Panc1 (cell line): ENCODE results near the gene GALNT18. TPM values are rescaled to one million over a fixed set of nuclear protein-coding genes. Genes with fewer than 3 reads are reported as not detected.

Source experiments
- ATAC-seq: fragments of 200-7000 bp; cut with Tn5 transposase; 2 replicates; pipeline ENCODE4 v1.9.1; 2020; ENCODE audit warnings: mild to moderate bottlenecking, moderate library complexity
- BruUV-seq: library from RNA; stranded (reverse); fragments of 400-500 nt; replicated peaks from 2 replicates; lab custom pipeline; 2021; lab: Mats Ljungman, UMichigan
- CTCF ChIA-PET: fragments of 300-600 bp; sonication (Branson Sonifier 250); formaldehyde crosslinking; loops from one replicate; lab custom pipeline; 2022; ENCODE audit warnings: antibody characterized with exemption; lab: Charles Lee
- POLR2A ChIA-PET: fragments of 300-600 bp; sonication (Branson Sonifier 250); formaldehyde crosslinking; loops from one replicate; lab custom pipeline; 2022; ENCODE audit warnings: antibody characterized with exemption; lab: Charles Lee
- DNase-seq: peaks from one replicate; pipeline ENCODE4 v3.0.0-alpha.2; 2010; ENCODE audit warnings: low read depth, low spot score
- H3K27ac ChIP-seq: 2 replicates; pipeline ENCODE4 v1.5.1; 2011; ENCODE audit warnings: mild to moderate bottlenecking, low read length, inconsistent platforms
- H3K27me3 ChIP-seq: fragments of 200-500 bp; sonication (Bioruptor generic); 2 replicates; pipeline ENCODE4 v1.6.0; 2014; ENCODE audit warnings: low read length, inconsistent platforms; ENCODE audit not compliant: control insufficient read depth, insufficient read depth
- H3K36me3 ChIP-seq: fragments of 200-500 bp; sonication (Bioruptor generic); 2 replicates; pipeline ENCODE4 v1.5.1; 2014; ENCODE audit warnings: inconsistent platforms, mild to moderate bottlenecking, low read length, moderate library complexity; ENCODE audit not compliant: control insufficient read depth, insufficient read depth
- H3K4me1 ChIP-seq: 2 replicates; pipeline ENCODE4 v1.5.1; 2011; ENCODE audit warnings: inconsistent platforms, mild to moderate bottlenecking, low read length, moderate library complexity; ENCODE audit not compliant: control insufficient read depth, insufficient read depth
- H3K4me3 ChIP-seq, 2 experiments: 2 replicates each; pipeline ENCODE4 v1.5.1; 2011 to 2012; ENCODE audit warnings: low read depth in 2 of 2, low read length in 2 of 2, mild to moderate bottlenecking in 2 of 2, inconsistent platforms in 1 of 2, moderate library complexity in 1 of 2
- H3K9me3 ChIP-seq: fragments of 200-500 bp; sonication (Bioruptor generic); 2 replicates; pipeline ENCODE4 v1.5.1; 2014; ENCODE audit warnings: low read depth, mild to moderate bottlenecking, inconsistent platforms, low read length, moderate library complexity; ENCODE audit not compliant: control insufficient read depth, insufficient read depth
- POLR2AphosphoS5 ChIP-seq: IDR thresholded peaks from 2 replicates; pipeline ENCODE4 v1.6.1; 2012; ENCODE audit warnings: mild to moderate bottlenecking, low read depth, low read length, moderate library complexity
- SIN3A ChIP-seq: IDR thresholded peaks from 2 replicates; pipeline ENCODE4 v1.6.1; 2012; ENCODE audit warnings: low read depth, mild to moderate bottlenecking, low read length, moderate library complexity, borderline replicate concordance; ENCODE audit not compliant: insufficient read depth
- TCF7L2 ChIP-seq: IDR thresholded peaks from 2 replicates; pipeline ENCODE4 v1.6.1; 2011; ENCODE audit warnings: mild to moderate bottlenecking, low read depth, low read length, inconsistent platforms
- in situ Hi-C: cut with HindIII; loops from 2 replicates; pipeline ENCODE4 v1.10.0; 2016; ENCODE audit warnings: low sequenced_read_pairs, low pct_unique_long_range_greater_than_20kb
- intact Hi-C: fragments of 100-400 bp; cut with micrococcal nuclease; formaldehyde crosslinking; loops from one replicate; pipeline ENCODE4 v1.10.0; 2022; ENCODE audit not compliant: unreplicated experiment
- total RNA-seq: library from RNA; stranded (reverse); gene quantifications from one replicate; pipeline ENCODE4 v1.2.1, GENCODE V29; 2021; ENCODE audit not compliant: unreplicated experiment
- TF ChIP-seq, protein P1 (sequence below), 2 experiments: IDR thresholded peaks; 2 replicates each; pipeline ENCODE4 v1.6.1; 2011 to 2012; ENCODE audit warnings: low read depth in 2 of 2, control low read depth in 1 of 2, low read length in 1 of 2, mild to moderate bottlenecking in 1 of 2, moderate library complexity in 1 of 2; ENCODE audit not compliant: insufficient read depth in 1 of 2
- TF ChIP-seq, protein P2 (sequence below): fragments of 450-650 bp; IDR thresholded peaks from 2 replicates; pipeline ENCODE4 v1.5.1; 2017; ENCODE audit warnings: mild to moderate bottlenecking

Gene GALNT18
- total RNA-seq, 1 experiment from 2014 or later, result 8.6 TPM

DNA sequence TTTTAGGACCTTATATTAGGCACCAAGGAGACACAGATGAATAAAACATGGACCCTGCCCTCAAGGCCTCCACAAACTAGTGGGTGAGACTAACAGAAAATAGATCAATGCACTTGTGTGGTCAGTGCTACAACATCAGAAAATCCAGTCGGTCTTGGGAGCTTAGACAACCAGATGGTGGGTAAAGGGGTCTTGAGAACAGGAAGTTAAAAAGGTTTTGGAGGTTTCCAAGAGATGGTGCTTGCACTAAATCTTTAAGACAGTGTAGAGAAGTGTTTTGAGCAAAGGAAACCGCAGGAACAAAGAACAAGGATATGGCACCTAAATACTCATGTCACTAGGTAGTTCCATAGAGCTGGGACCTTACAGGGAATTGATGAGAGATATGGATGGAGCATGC, 56.2 kb downstream of the GALNT18 start:
- POLR2A ChIA-PET, result no interaction called here
- ATAC-seq, result no peak
- Histone ChIP-seq H3K4me1 (no peaks in the 10 kb centered on the region), H3K9me3 (no peaks in the 10 kb centered on the region), H3K27ac (no peak overlapping the region), H3K4me3 (no peak overlapping the region), H3K36me3 (no peaks in the 10 kb centered on the region), H3K27me3 (no peaks in the 10 kb centered on the region)
- intact Hi-C loops (no loop called here), in situ Hi-C loops (no loop called here)
- no TSS peak for BruUV-seq
- no peak for DNase-seq
- TF ChIP-seq, protein P1, sequence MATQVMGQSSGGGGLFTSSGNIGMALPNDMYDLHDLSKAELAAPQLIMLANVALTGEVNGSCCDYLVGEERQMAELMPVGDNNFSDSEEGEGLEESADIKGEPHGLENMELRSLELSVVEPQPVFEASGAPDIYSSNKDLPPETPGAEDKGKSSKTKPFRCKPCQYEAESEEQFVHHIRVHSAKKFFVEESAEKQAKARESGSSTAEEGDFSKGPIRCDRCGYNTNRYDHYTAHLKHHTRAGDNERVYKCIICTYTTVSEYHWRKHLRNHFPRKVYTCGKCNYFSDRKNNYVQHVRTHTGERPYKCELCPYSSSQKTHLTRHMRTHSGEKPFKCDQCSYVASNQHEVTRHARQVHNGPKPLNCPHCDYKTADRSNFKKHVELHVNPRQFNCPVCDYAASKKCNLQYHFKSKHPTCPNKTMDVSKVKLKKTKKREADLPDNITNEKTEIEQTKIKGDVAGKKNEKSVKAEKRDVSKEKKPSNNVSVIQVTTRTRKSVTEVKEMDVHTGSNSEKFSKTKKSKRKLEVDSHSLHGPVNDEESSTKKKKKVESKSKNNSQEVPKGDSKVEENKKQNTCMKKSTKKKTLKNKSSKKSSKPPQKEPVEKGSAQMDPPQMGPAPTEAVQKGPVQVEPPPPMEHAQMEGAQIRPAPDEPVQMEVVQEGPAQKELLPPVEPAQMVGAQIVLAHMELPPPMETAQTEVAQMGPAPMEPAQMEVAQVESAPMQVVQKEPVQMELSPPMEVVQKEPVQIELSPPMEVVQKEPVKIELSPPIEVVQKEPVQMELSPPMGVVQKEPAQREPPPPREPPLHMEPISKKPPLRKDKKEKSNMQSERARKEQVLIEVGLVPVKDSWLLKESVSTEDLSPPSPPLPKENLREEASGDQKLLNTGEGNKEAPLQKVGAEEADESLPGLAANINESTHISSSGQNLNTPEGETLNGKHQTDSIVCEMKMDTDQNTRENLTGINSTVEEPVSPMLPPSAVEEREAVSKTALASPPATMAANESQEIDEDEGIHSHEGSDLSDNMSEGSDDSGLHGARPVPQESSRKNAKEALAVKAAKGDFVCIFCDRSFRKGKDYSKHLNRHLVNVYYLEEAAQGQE (IDR thresholded peaks at IDR 0.05; ENCODE audit: insufficient read depth in 1 of 2, low read depth in 2 of 2, low read length in 1 of 2), result no peak
- TF ChIP-seq, protein P2, sequence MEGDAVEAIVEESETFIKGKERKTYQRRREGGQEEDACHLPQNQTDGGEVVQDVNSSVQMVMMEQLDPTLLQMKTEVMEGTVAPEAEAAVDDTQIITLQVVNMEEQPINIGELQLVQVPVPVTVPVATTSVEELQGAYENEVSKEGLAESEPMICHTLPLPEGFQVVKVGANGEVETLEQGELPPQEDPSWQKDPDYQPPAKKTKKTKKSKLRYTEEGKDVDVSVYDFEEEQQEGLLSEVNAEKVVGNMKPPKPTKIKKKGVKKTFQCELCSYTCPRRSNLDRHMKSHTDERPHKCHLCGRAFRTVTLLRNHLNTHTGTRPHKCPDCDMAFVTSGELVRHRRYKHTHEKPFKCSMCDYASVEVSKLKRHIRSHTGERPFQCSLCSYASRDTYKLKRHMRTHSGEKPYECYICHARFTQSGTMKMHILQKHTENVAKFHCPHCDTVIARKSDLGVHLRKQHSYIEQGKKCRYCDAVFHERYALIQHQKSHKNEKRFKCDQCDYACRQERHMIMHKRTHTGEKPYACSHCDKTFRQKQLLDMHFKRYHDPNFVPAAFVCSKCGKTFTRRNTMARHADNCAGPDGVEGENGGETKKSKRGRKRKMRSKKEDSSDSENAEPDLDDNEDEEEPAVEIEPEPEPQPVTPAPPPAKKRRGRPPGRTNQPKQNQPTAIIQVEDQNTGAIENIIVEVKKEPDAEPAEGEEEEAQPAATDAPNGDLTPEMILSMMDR, result no peak
- TF ChIP-seq POLR2AphosphoS5 (no peak), TCF7L2 (no peak), SIN3A (no peak)
- CTCF ChIA-PET, result no interaction called here

DNA sequence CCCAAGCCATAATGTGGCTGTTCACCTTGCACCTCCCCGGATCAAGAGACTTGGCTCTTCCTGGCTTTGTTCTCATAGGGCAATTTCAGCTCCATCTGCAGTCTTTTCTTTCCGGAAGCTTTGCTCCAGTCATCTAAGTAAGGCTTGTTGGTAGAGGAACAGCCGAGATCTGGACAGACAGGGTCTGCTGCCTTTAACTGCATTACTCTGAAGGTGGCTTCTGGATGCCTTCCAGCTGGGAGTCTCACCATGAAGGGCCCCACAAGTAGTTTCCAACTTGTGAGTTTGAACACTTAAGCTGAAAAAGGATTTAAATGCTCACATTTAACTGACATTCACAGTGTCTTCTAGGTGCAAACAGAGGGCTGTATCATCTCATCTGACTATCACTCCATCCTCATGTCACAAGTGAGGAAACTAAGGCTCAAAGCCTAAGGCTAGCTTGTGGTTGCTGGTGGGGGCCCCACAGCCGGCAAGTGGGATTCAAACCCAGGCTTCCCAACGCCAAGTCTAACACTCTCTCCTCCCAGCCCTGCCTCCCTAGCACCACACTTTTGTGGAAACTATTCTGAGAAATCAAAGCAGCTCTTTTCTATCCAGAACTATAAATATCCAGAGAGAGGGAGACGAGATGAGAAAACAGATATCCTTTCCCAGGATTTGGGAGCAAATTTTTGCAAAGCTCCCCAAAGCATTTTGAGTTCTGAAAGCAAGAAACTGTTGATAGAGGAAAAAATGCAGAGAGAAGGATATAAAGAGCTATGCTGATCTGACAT, 58.4 kb downstream of the GALNT18 start:
- POLR2A ChIA-PET, result no interaction called here
- no peak for DNase-seq
- BruUV-seq, result no TSS peak
- no peaks in the 10 kb centered on the region for H3K4me1 ChIP-seq
- no peak overlapping the region for H3K4me3 ChIP-seq
- TF ChIP-seq, protein P2, result no peak
- TF ChIP-seq, protein P1 (IDR thresholded peaks at IDR 0.05; ENCODE audit: insufficient read depth in 1 of 2, low read depth in 2 of 2, low read length in 1 of 2), result no peak
- no peak for TF ChIP-seq TCF7L2
- H3K9me3 ChIP-seq, result no peaks in the 10 kb centered on the region
- no peak overlapping the region for H3K27ac ChIP-seq
- no peaks in the 10 kb centered on the region for H3K27me3 ChIP-seq
- CTCF ChIA-PET, result no interaction called here
- no peak for ATAC-seq
- intact Hi-C loops, result no loop called here
- in situ Hi-C loops, result no loop called here
- H3K36me3 ChIP-seq, result no peaks in the 10 kb centered on the region
